HCT116 (cell line): Measurements from ENCODE around the gene PGM2. TPM values are rescaled to one million over a fixed set of nuclear protein-coding genes. Genes with fewer than 3 reads are reported as not detected.

Experiments used
- ATAC-seq: fragments of 200-7000 bp; cut with Tn5 transposase; 2 replicates; pipeline ENCODE4 v1.9.1; 2020; ENCODE audit warnings: mild to moderate bottlenecking, moderate library complexity
- BruUV-seq: library from RNA; stranded (reverse); fragments of 400-500 nt; replicated peaks from 2 replicates; lab custom pipeline; 2021; lab: Mats Ljungman, UMichigan
- CTCF ChIA-PET: fragments of 300-600 bp; sonication (Branson Sonifier 250); formaldehyde crosslinking; loops from one replicate; lab custom pipeline; 2021; ENCODE audit warnings: antibody characterized with exemption; lab: Charles Lee
- POLR2A ChIA-PET: fragments of 300-600, 350-600 bp; sonication (Branson Sonifier 250); formaldehyde crosslinking; loops from one replicate; lab custom pipeline; 2021; ENCODE audit warnings: antibody characterized with exemption; lab: Charles Lee
- RAD21 ChIA-PET, 2 experiments: fragments of 300-600 bp; sonication (Branson Sonifier 250); formaldehyde crosslinking; loops; one replicate each; lab custom pipeline; 2023; ENCODE audit warnings: low total read pairs in 2 of 2; ENCODE audit not compliant: uncharacterized antibody in 2 of 2, unreplicated experiment in 2 of 2, low non-redundant PET in 1 of 2; lab: Charles Lee
- DNase-seq: peaks from one replicate; pipeline ENCODE4 v3.0.0-alpha.2; 2010; ENCODE audit warnings: low read depth, low spot score
- H2AFZ ChIP-seq: fragments of 200-600 bp; shearing (Covaris generic), sonication (generic); 2 replicates; pipeline ENCODE4 v1.6.1; 2017; ENCODE audit warnings: low read depth, mixed run types, mixed read lengths, antibody characterized with exemption, low read length; ENCODE audit not compliant: poor library complexity, severe bottlenecking
- H3K27ac ChIP-seq: 2 replicates; pipeline ENCODE4 v1.5.1; 2012; ENCODE audit warnings: low read depth, low read length
- H3K27me3 ChIP-seq: fragments of 200-600 bp; sonication (generic); 2 replicates; pipeline ENCODE4 v1.6.1; 2016; ENCODE audit warnings: mixed run types, low read length, mixed read lengths; ENCODE audit not compliant: insufficient read depth
- H3K36me3 ChIP-seq, 2 experiments: fragments of 200-500 bp in 1 of 2; fragments of 200-600 bp in 1 of 2; sonication (Bioruptor generic) in 1 of 2; sonication (generic) in 1 of 2; 2 replicates each; pipeline versions ENCODE4 v1.5.1 to v1.6.1; 2014 to 2016; ENCODE audit warnings: low read length in 2 of 2, inconsistent platforms in 1 of 2, mixed read lengths in 1 of 2, mixed run types in 1 of 2; ENCODE audit not compliant: insufficient read depth in 2 of 2, control insufficient read depth in 1 of 2
- H3K4me1 ChIP-seq, 2 experiments: fragments of 200-600 bp in 1 of 2; sonication (generic) in 1 of 2; 2 replicates each; pipeline versions ENCODE4 v1.5.1 to v1.6.1; 2012 to 2017; ENCODE audit warnings: low read length in 2 of 2, inconsistent platforms in 1 of 2, mild to moderate bottlenecking in 1 of 2, mixed read lengths in 1 of 2, mixed run types in 1 of 2, moderate library complexity in 1 of 2; ENCODE audit not compliant: insufficient read depth in 2 of 2, control insufficient read depth in 1 of 2
- H3K4me2 ChIP-seq: fragments of 200-600 bp; sonication (generic); 2 replicates; pipeline ENCODE4 v1.6.1; 2017; ENCODE audit warnings: mixed run types, low read length, mixed read lengths
- H3K4me3 ChIP-seq, 2 experiments: fragments of 200-600 bp in 1 of 2; sonication (generic) in 1 of 2; replicated peaks in 1 of 2; 2 replicates each; pipeline ENCODE4 v1.5.1; 2011 to 2016; ENCODE audit warnings: low read length in 2 of 2, control low read depth in 1 of 2, low read depth in 1 of 2, mild to moderate bottlenecking in 1 of 2, mixed read lengths in 1 of 2, mixed run types in 1 of 2
- H3K79me2 ChIP-seq: fragments of 200-600 bp; sonication (generic); 2 replicates; pipeline ENCODE4 v1.6.1; 2017; ENCODE audit warnings: mild to moderate bottlenecking, mixed run types, low read length, moderate library complexity, mixed read lengths; ENCODE audit not compliant: insufficient read depth
- H3K9ac ChIP-seq: fragments of 200-600 bp; sonication (generic); 2 replicates; pipeline ENCODE4 v1.6.1; 2016; ENCODE audit warnings: low read length, mixed read lengths
- H3K9me2 ChIP-seq: fragments of 200-600 bp; sonication (generic), shearing (Covaris generic); 2 replicates; pipeline ENCODE4 v1.6.1; 2017; ENCODE audit warnings: mixed run types, mild to moderate bottlenecking, moderate library complexity; ENCODE audit not compliant: insufficient read depth
- H3K9me3 ChIP-seq, 2 experiments: fragments of 200-500 bp in 1 of 2; fragments of 200-600 bp in 1 of 2; sonication (Bioruptor generic) in 1 of 2; sonication (generic) in 1 of 2; 2 replicates each; pipeline ENCODE4 v1.6.1; 2014 to 2017; ENCODE audit warnings: low read length in 2 of 2, mixed read lengths in 2 of 2, inconsistent platforms in 1 of 2, low read depth in 1 of 2, mild to moderate bottlenecking in 1 of 2, mixed run types in 1 of 2, moderate library complexity in 1 of 2; ENCODE audit not compliant: control insufficient read depth in 1 of 2, insufficient read depth in 1 of 2
- H4K20me1 ChIP-seq: fragments of 200-600 bp; sonication (generic), shearing (Covaris generic); 2 replicates; pipeline ENCODE4 v1.6.1; 2017; ENCODE audit warnings: mixed run types, mild to moderate bottlenecking, moderate library complexity; ENCODE audit not compliant: insufficient read depth
- CBX3 ChIP-seq: IDR thresholded peaks from 2 replicates; pipeline ENCODE4 v1.6.1; 2012; ENCODE audit warnings: low read depth
- FOSL1 ChIP-seq: IDR thresholded peaks from 2 replicates; pipeline ENCODE4 v1.6.1; 2012; ENCODE audit warnings: low read depth
- POLR2AphosphoS5 ChIP-seq: IDR thresholded peaks from 2 replicates; pipeline ENCODE4 v1.6.1; 2011; ENCODE audit warnings: mild to moderate bottlenecking, low read depth, low read length, moderate library complexity
- RAD21 ChIP-seq: IDR thresholded peaks from 2 replicates; pipeline ENCODE4 v1.6.1; 2012; ENCODE audit warnings: low read depth, mild to moderate bottlenecking
- TCF7L2 ChIP-seq: IDR thresholded peaks from 2 replicates; pipeline ENCODE4 v1.7.0; 2011; ENCODE audit warnings: borderline replicate concordance, inconsistent platforms; ENCODE audit not compliant: insufficient read depth, insufficient read length; ENCODE audit errors: extremely low read depth
- YY1 ChIP-seq: IDR thresholded peaks from 2 replicates; pipeline ENCODE4 v1.6.1; 2011; ENCODE audit warnings: low read length, low read depth, moderate library complexity, mild to moderate bottlenecking; ENCODE audit not compliant: insufficient replicate concordance; ENCODE audit errors: extremely low read depth
- ZFX ChIP-seq: fragments of 450-650 bp; IDR thresholded peaks from 2 replicates; pipeline ENCODE4 v1.6.1; 2017
- intact Hi-C: fragments of 100-400 bp; cut with micrococcal nuclease; formaldehyde crosslinking; loops from 2 replicates; pipeline ENCODE4 v1.10.0; 2022
- total RNA-seq: library from RNA; stranded (reverse); gene quantifications from one replicate; pipeline ENCODE4 v1.2.1, GENCODE V29; 2021; ENCODE audit not compliant: unreplicated experiment
- TF ChIP-seq, protein P1 (sequence below), 3 experiments: fragments of 200-600 bp in 1 of 3; sonication (generic) in 1 of 3; IDR thresholded peaks in 2 of 3; conservative IDR thresholded peaks in 1 of 3; 2 replicates each; pipeline ENCODE4 v1.5.1; 2012 to 2017; ENCODE audit warnings: low read depth in 2 of 3, low read length in 2 of 3, antibody characterized with exemption in 1 of 3, borderline replicate concordance in 1 of 3, control low read depth in 1 of 3, mild to moderate bottlenecking in 1 of 3, mixed read lengths in 1 of 3, mixed run types in 1 of 3, moderate library complexity in 1 of 3; ENCODE audit not compliant: insufficient read depth in 1 of 3
- TF ChIP-seq, protein P2 (sequence below): IDR thresholded peaks from 2 replicates; pipeline ENCODE4 v1.6.1; 2011; ENCODE audit warnings: mild to moderate bottlenecking, low read length, moderate library complexity; ENCODE audit not compliant: insufficient replicate concordance; ENCODE audit errors: extremely low read depth

Gene PGM2
- total RNA-seq, 1 experiment from 2014 or later: 48.6 TPM

DNA sequence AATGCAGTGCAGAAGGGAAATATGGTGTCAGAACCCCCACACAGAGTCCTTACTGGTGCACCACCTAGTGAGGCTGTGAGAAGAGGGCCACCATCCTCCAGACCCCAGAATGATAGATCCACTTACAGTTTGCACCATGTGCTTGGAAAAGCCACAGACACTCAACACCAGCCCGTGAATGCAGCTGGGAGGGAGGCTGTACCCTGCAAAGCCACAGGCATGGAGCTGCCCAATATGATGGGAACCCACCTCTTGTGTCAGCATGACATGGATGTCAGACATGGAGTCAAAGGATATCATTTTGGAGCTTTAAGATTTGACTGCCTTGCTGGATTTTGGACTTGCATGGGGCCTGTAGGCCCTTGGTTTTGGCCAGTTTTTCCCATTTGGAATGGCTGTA is 34.2 kb upstream of the PGM2 start:
- no peaks in the 10 kb centered on the region for H3K36me3 ChIP-seq
- no peaks in the 10 kb centered on the region for H3K9me3 ChIP-seq
- H3K4me2 ChIP-seq: no peak overlapping the region
- H3K4me3 ChIP-seq: no peak overlapping the region
- H3K79me2 ChIP-seq: no peaks in the 10 kb centered on the region
- POLR2A ChIA-PET: no interaction called here
- DNase-seq (no peak), ATAC-seq (no peak)
- H4K20me1 ChIP-seq: no peaks in the 10 kb centered on the region
- RAD21 ChIA-PET: no interaction called here
- no peak overlapping the region for H3K27ac ChIP-seq
- H3K4me1 ChIP-seq: no peaks in the 10 kb centered on the region
- H3K27me3 ChIP-seq: no peaks in the 10 kb centered on the region
- H3K9me2 ChIP-seq: no peaks in the 10 kb centered on the region
- H2AFZ ChIP-seq: no peak overlapping the region
- intact Hi-C loops: loop anchor here (5.0 kb wide), 1 partner anchor 355 kb away; no protein-coding TSS in a partner anchor
- no TSS peak for BruUV-seq
- no peak overlapping the region for H3K9ac ChIP-seq
- no peak for TF ChIP-seq YY1
- TF ChIP-seq FOSL1: no peak
- TF ChIP-seq, protein P1, sequence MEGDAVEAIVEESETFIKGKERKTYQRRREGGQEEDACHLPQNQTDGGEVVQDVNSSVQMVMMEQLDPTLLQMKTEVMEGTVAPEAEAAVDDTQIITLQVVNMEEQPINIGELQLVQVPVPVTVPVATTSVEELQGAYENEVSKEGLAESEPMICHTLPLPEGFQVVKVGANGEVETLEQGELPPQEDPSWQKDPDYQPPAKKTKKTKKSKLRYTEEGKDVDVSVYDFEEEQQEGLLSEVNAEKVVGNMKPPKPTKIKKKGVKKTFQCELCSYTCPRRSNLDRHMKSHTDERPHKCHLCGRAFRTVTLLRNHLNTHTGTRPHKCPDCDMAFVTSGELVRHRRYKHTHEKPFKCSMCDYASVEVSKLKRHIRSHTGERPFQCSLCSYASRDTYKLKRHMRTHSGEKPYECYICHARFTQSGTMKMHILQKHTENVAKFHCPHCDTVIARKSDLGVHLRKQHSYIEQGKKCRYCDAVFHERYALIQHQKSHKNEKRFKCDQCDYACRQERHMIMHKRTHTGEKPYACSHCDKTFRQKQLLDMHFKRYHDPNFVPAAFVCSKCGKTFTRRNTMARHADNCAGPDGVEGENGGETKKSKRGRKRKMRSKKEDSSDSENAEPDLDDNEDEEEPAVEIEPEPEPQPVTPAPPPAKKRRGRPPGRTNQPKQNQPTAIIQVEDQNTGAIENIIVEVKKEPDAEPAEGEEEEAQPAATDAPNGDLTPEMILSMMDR (IDR thresholded peaks at IDR 0.05 in 2 of 3, conservative IDR thresholded peaks at IDR 0.05 in 1 of 3; ENCODE audit: borderline replicate concordance in 1 of 3, insufficient read depth in 1 of 3, low read depth in 2 of 3, low read length in 2 of 3): no peak
- no peak for TF ChIP-seq CBX3
- CTCF ChIA-PET: no interaction called here

DNA sequence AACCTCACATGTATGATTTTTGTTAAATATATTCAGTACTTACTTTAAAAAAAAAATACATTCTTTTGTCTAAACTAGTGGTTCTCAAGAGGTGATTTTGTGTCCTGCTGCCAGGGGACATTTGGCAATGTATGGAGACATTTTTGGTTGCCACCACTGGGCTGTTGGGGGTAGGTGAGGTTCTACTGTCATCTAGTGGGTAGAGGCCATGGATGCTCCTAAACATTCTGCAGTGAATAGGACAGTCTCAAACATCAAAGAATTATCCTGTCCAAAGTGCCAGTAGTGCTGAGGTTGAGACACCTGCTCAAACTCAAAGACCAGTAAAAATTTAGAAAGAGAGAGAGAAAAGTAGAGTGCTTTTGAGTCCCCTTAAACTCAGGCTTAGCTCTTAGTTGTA is 32.9 kb upstream of the PGM2 start:
- H3K79me2 ChIP-seq: no peaks in the 10 kb centered on the region
- ChIA-PET CTCF (interaction anchor here (1.2 kb wide), 1 partner anchor 191 kb away, joined by 5 read pairs; no protein-coding TSS in a partner anchor), POLR2A (no interaction called here), RAD21 (no interaction called here)
- intact Hi-C loops: loop anchor here (1.0 to 5.0 kb wide), 2 partner anchors 190 to 356 kb away; no protein-coding TSS in a partner anchor
- H3K36me3 ChIP-seq: no peaks in the 10 kb centered on the region
- DNase-seq (no peak), ATAC-seq (peak; percentile 80)
- no peaks in the 10 kb centered on the region for H3K27me3 ChIP-seq
- H4K20me1 ChIP-seq: no peaks in the 10 kb centered on the region
- H3K9me2 ChIP-seq: no peaks in the 10 kb centered on the region
- no peak overlapping the region for H3K4me2 ChIP-seq
- no peak overlapping the region for H3K4me3 ChIP-seq
- H3K9ac ChIP-seq: no peak overlapping the region
- no peaks in the 10 kb centered on the region for H3K4me1 ChIP-seq
- BruUV-seq: no TSS peak
- H3K9me3 ChIP-seq: no peaks in the 10 kb centered on the region
- H3K27ac ChIP-seq: no peak overlapping the region
- H2AFZ ChIP-seq: no peak overlapping the region
- no peak for TF ChIP-seq POLR2AphosphoS5
- TF ChIP-seq YY1: no peak
- peak; percentile 74 for TF ChIP-seq TCF7L2
- TF ChIP-seq, protein P1 (IDR thresholded peaks at IDR 0.05 in 2 of 3, conservative IDR thresholded peaks at IDR 0.05 in 1 of 3; ENCODE audit: borderline replicate concordance in 1 of 3, insufficient read depth in 1 of 3, low read depth in 2 of 3, low read length in 2 of 3): peak; percentile 55 to 65 (median 58); a peak in 5 of 6 replicates
- no peak for TF ChIP-seq ZFX
- TF ChIP-seq, protein P2, sequence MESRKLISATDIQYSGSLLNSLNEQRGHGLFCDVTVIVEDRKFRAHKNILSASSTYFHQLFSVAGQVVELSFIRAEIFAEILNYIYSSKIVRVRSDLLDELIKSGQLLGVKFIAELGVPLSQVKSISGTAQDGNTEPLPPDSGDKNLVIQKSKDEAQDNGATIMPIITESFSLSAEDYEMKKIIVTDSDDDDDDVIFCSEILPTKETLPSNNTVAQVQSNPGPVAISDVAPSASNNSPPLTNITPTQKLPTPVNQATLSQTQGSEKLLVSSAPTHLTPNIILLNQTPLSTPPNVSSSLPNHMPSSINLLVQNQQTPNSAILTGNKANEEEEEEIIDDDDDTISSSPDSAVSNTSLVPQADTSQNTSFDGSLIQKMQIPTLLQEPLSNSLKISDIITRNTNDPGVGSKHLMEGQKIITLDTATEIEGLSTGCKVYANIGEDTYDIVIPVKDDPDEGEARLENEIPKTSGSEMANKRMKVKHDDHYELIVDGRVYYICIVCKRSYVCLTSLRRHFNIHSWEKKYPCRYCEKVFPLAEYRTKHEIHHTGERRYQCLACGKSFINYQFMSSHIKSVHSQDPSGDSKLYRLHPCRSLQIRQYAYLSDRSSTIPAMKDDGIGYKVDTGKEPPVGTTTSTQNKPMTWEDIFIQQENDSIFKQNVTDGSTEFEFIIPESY: no peak
- TF ChIP-seq RAD21: peak; percentile 85
